ENCODE data around the gene C2CD5. TPM values are rescaled to one million over a fixed set of nuclear protein-coding genes. Genes with fewer than 3 reads are reported as not detected.
"Not testable (repeated sequence)": the region's sequence is repeated elsewhere in the genome, so short reads cannot be mapped to it uniquely, and the experiment has no call there.

Gene C2CD5
- 10 to 100 TPM; 48.5 to 54.2 TPM for total RNA-seq

- Mint-ChIP-seq H3K4me1 (peaks cover 28% of the 10 kb centered on the region), H3K4me3 (peak within 1 kb of the TSS; percentile 96), H3K27me3 (peaks cover 9% of the 10 kb centered on the region), H3K36me3 (peaks cover 19% of the 10 kb centered on the region), H3K9me3 (peaks cover 3% of the 10 kb centered on the region), H3K27ac (peak within 1 kb of the TSS; percentile 94)
- DNase-seq = peak; percentile 90
- POLR2A ChIA-PET = interaction anchor here (0.6 to 1.6 kb wide), 8 partner anchors 9 to 129 kb away, joined by 3 to 12 read pairs (median 4); partner anchors contain the start of gene ETNK1
- peak; percentile 87 for ATAC-seq (ENCODE audit: low read depth)
These were observed at the start of gene C2CD5 for GRCh38 chr12:22544038-22544979. TSS of gene C2CD5 (minus strand) at chr12:22544542. CDS start at chr12:22544150, 392 bp downstream.

- Mint-ChIP-seq H3K4me1 (peaks cover 4% of the 10 kb centered on the region), H3K27ac (no peak overlapping the region)
These were observed 49.5 kb upstream of the C2CD5 start for GRCh38 chr12:22593864-22594263.

GRCh38 chr12:22588817-22589216 is 44.5 kb upstream of the C2CD5 start:
- no peaks in the 10 kb centered on the region for H3K4me1 Mint-ChIP-seq
- no peak overlapping the region for H3K4me3 Mint-ChIP-seq
- H3K27ac Mint-ChIP-seq = no peak overlapping the region

More at GRCh38 chr12:22593864-22594263, 49.5 kb upstream of the C2CD5 start:
- DNase-seq (no peak), ATAC-seq (ENCODE audit: low read depth) (no peak)
- Mint-ChIP-seq H3K4me3 (no peak overlapping the region), H3K27me3 (peaks cover 4% of the 10 kb centered on the region), H3K9me3 (no peaks in the 10 kb centered on the region), H3K36me3 (no peaks in the 10 kb centered on the region)
- POLR2A ChIA-PET = no interaction called here

GRCh38 chr12:22578328-22578727 is 34.0 kb upstream of the C2CD5 start:
- DNase-seq (no peak), ATAC-seq (ENCODE audit: low read depth) (no peak)
- Mint-ChIP-seq H3K4me3 (no peak overlapping the region), H3K9me3 (no peaks in the 10 kb centered on the region), H3K27ac (no peak overlapping the region), H3K4me1 (no peaks in the 10 kb centered on the region), H3K36me3 (no peaks in the 10 kb centered on the region), H3K27me3 (no peaks in the 10 kb centered on the region)
- POLR2A ChIA-PET = no interaction called here

More at GRCh38 chr12:22588817-22589216, 44.5 kb upstream of the C2CD5 start:
- Mint-ChIP-seq H3K9me3 (no peaks in the 10 kb centered on the region), H3K36me3 (no peaks in the 10 kb centered on the region), H3K27me3 (peaks cover 3% of the 10 kb centered on the region)
- DNase-seq (no peak), ATAC-seq (ENCODE audit: low read depth) (no peak)
- POLR2A ChIA-PET = no interaction called here

GRCh38 chr12:22577667-22578066 is 33.3 kb upstream of the C2CD5 start:
- POLR2A ChIA-PET = no interaction called here
- no peak for ATAC-seq (ENCODE audit: low read depth)
- Mint-ChIP-seq H3K4me3 (no peak overlapping the region), H3K27me3 (no peaks in the 10 kb centered on the region), H3K27ac (no peak overlapping the region), H3K9me3 (no peaks in the 10 kb centered on the region), H3K36me3 (no peaks in the 10 kb centered on the region), H3K4me1 (no peaks in the 10 kb centered on the region)
- DNase-seq = no peak

- DNase-seq (no peak), ATAC-seq (ENCODE audit: low read depth) (no peak)
- H3K4me3 Mint-ChIP-seq = no peak overlapping the region
- no peaks in the 10 kb centered on the region for H3K9me3 Mint-ChIP-seq
- no peaks in the 10 kb centered on the region for H3K27me3 Mint-ChIP-seq
- no peak overlapping the region for H3K27ac Mint-ChIP-seq
- POLR2A ChIA-PET = no interaction called here
- H3K36me3 Mint-ChIP-seq = no peaks in the 10 kb centered on the region
- H3K4me1 Mint-ChIP-seq = no peaks in the 10 kb centered on the region
These were observed 32.1 kb upstream of the C2CD5 start for GRCh38 chr12:22576473-22576872.

- DNase-seq = no peak
- no peaks in the 10 kb centered on the region for H3K27me3 Mint-ChIP-seq
- no peak overlapping the region for H3K27ac Mint-ChIP-seq
- H3K4me1 Mint-ChIP-seq = no peaks in the 10 kb centered on the region
- no peak for ATAC-seq (ENCODE audit: low read depth)
- POLR2A ChIA-PET = no interaction called here
- H3K4me3 Mint-ChIP-seq = no peak overlapping the region
- no peaks in the 10 kb centered on the region for H3K9me3 Mint-ChIP-seq
- no peaks in the 10 kb centered on the region for H3K36me3 Mint-ChIP-seq
These were observed 31.7 kb upstream of the C2CD5 start for GRCh38 chr12:22576065-22576464.

GRCh38 chr12:22574921-22575320 is 30.6 kb upstream of the C2CD5 start:
- no peaks in the 10 kb centered on the region for H3K9me3 Mint-ChIP-seq
- ATAC-seq (ENCODE audit: low read depth) (no peak), DNase-seq (no peak)
- POLR2A ChIA-PET = no interaction called here
- no peaks in the 10 kb centered on the region for H3K27me3 Mint-ChIP-seq
- no peak overlapping the region for H3K27ac Mint-ChIP-seq
- H3K4me3 Mint-ChIP-seq = no peak overlapping the region
- H3K4me1 Mint-ChIP-seq = no peaks in the 10 kb centered on the region
- no peaks in the 10 kb centered on the region for H3K36me3 Mint-ChIP-seq

- Mint-ChIP-seq H3K4me1 (no peaks in the 10 kb centered on the region), H3K4me3 (no peak overlapping the region), H3K27me3 (no peaks in the 10 kb centered on the region), H3K27ac (no peak overlapping the region), H3K9me3 (no peaks in the 10 kb centered on the region), H3K36me3 (no peaks in the 10 kb centered on the region)
- no peak for ATAC-seq (ENCODE audit: low read depth)
- no peak for DNase-seq
- POLR2A ChIA-PET = no interaction called here
These were observed 28.8 kb upstream of the C2CD5 start for GRCh38 chr12:22573181-22573580.

GRCh38 chr12:22569253-22569652 is 24.9 kb upstream of the C2CD5 start:
- Mint-ChIP-seq H3K4me1 (no peaks in the 10 kb centered on the region), H3K4me3 (no peak overlapping the region), H3K27ac (no peak overlapping the region), H3K36me3 (no peaks in the 10 kb centered on the region), H3K9me3 (no peaks in the 10 kb centered on the region), H3K27me3 (peaks cover 1% of the 10 kb centered on the region)
- POLR2A ChIA-PET = no interaction called here
- no peak for DNase-seq
- no peak for ATAC-seq (ENCODE audit: low read depth)

- POLR2A ChIA-PET = no interaction called here
- Mint-ChIP-seq H3K27me3 (peaks cover 22% of the 10 kb centered on the region), H3K36me3 (no peaks in the 10 kb centered on the region), H3K4me3 (no peak overlapping the region), H3K4me1 (peaks cover 4% of the 10 kb centered on the region), H3K9me3 (no peaks in the 10 kb centered on the region), H3K27ac (no peak overlapping the region)
- ATAC-seq (ENCODE audit: low read depth) (no peak), DNase-seq (no peak)
These were observed 18.0 kb upstream of the C2CD5 start for GRCh38 chr12:22562036-22563028.

- H3K9me3 Mint-ChIP-seq; DNase-seq; H3K27ac Mint-ChIP-seq; H3K4me1 Mint-ChIP-seq; H3K36me3 Mint-ChIP-seq; ATAC-seq (ENCODE audit: low read depth); H3K27me3 Mint-ChIP-seq; POLR2A ChIA-PET; H3K4me3 Mint-ChIP-seq: not testable (repeated sequence)
These were observed 10.4 kb upstream of the C2CD5 start for GRCh38 chr12:22554750-22555149.

- Mint-ChIP-seq H3K4me1 (no peaks in the 10 kb centered on the region), H3K4me3 (no peak overlapping the region), H3K36me3 (peaks cover 2% of the 10 kb centered on the region), H3K9me3 (peaks cover 10% of the 10 kb centered on the region), H3K27me3 (peaks cover 10% of the 10 kb centered on the region), H3K27ac (no peak overlapping the region)
- POLR2A ChIA-PET = no interaction called here
- ATAC-seq (ENCODE audit: low read depth) = no peak
- DNase-seq = no peak
These were observed 7.3 kb upstream of the C2CD5 start for GRCh38 chr12:22551624-22552023.
